Trophoblast cell (in vitro differentiated cells and primary cell): ENCODE results near the gene UPF2.

Source experiments
- DNase-seq, 2 donors: peaks; one replicate each; pipeline ENCODE4 v3.0.0-alpha.2; 2016
- H2AFZ ChIP-seq: 2 replicates; pipeline ENCODE4 v1.6.1; 2013; ENCODE audit warnings: low read length, moderate library complexity, mild to moderate bottlenecking; ENCODE audit not compliant: insufficient read depth, poor library complexity
- H2AK5ac ChIP-seq: 2 replicates; pipeline ENCODE4 v1.6.1; 2013; ENCODE audit warnings: mild to moderate bottlenecking, low read length
- H2BK120ac ChIP-seq: 2 replicates; pipeline ENCODE4 v1.6.1; 2013; ENCODE audit warnings: low read length, mild to moderate bottlenecking, moderate library complexity; ENCODE audit not compliant: insufficient read depth, poor library complexity
- H2BK12ac ChIP-seq: 2 replicates; pipeline ENCODE4 v1.6.1; 2013; ENCODE audit warnings: mild to moderate bottlenecking, low read length, moderate library complexity
- H2BK5ac ChIP-seq: 2 replicates; pipeline ENCODE4 v1.6.1; 2013; ENCODE audit warnings: low read length, low read depth, moderate library complexity, mild to moderate bottlenecking; ENCODE audit not compliant: poor library complexity
- H3K14ac ChIP-seq: 2 replicates; pipeline ENCODE4 v1.6.1; 2013; ENCODE audit warnings: mild to moderate bottlenecking, low read length
- H3K18ac ChIP-seq: 2 replicates; pipeline ENCODE4 v1.6.1; 2013; ENCODE audit warnings: mild to moderate bottlenecking, low read length
- H3K23ac ChIP-seq: 2 replicates; pipeline ENCODE4 v1.6.1; 2013; ENCODE audit warnings: low read length
- H3K27ac ChIP-seq: 2 replicates; pipeline ENCODE4 v1.5.1; 2013; ENCODE audit warnings: low read depth, mild to moderate bottlenecking, inconsistent platforms, low read length, moderate library complexity
- H3K27me3 ChIP-seq: 2 replicates; pipeline ENCODE4 v1.6.1; 2013; ENCODE audit warnings: inconsistent platforms, mild to moderate bottlenecking, low read length, moderate library complexity; ENCODE audit not compliant: insufficient read depth
- H3K36me3 ChIP-seq, 2 experiments: 1 replicate in 1 of 2; 2 replicates in 1 of 2; pipeline ENCODE4 v1.6.1; 2013; ENCODE audit warnings: low read length in 2 of 2, mild to moderate bottlenecking in 2 of 2, moderate library complexity in 1 of 2; ENCODE audit not compliant: insufficient read depth in 2 of 2, control insufficient read depth in 1 of 2
- H3K4ac ChIP-seq: 2 replicates; pipeline ENCODE4 v1.6.1; 2013; ENCODE audit warnings: low read depth, mild to moderate bottlenecking, low read length, moderate library complexity
- H3K4me1 ChIP-seq, 2 experiments: 1 replicate in 1 of 2; 2 replicates in 1 of 2; pipeline ENCODE4 v1.6.1; 2013; ENCODE audit warnings: low read length in 2 of 2, mild to moderate bottlenecking in 2 of 2, moderate library complexity in 1 of 2; ENCODE audit not compliant: insufficient read depth in 2 of 2, control insufficient read depth in 1 of 2
- H3K4me2 ChIP-seq: 2 replicates; pipeline ENCODE4 v1.6.1; 2013; ENCODE audit warnings: inconsistent platforms, mild to moderate bottlenecking, low read length, moderate library complexity
- H3K4me3 ChIP-seq: 2 replicates; pipeline ENCODE4 v1.5.1; 2013; ENCODE audit warnings: mild to moderate bottlenecking, low read depth, low read length, inconsistent platforms
- H3K79me1 ChIP-seq: one replicate; pipeline ENCODE4 v1.6.1; 2013; ENCODE audit warnings: low read length
- H3K79me2 ChIP-seq: 2 replicates; pipeline ENCODE4 v1.6.1; 2013; ENCODE audit warnings: low read length, mild to moderate bottlenecking; ENCODE audit not compliant: control insufficient read depth, insufficient read depth, poor library complexity
- H3K9ac ChIP-seq: 2 replicates; pipeline ENCODE4 v1.6.1; 2013; ENCODE audit warnings: mild to moderate bottlenecking, low read length
- H3K9me3 ChIP-seq: 2 replicates; pipeline ENCODE4 v1.6.1; 2013; ENCODE audit warnings: low read depth, mild to moderate bottlenecking, control low read depth, inconsistent platforms, low read length; ENCODE audit not compliant: insufficient read depth
- H4K12ac ChIP-seq: 2 replicates; pipeline ENCODE4 v1.6.1; 2013; ENCODE audit warnings: low read depth, mild to moderate bottlenecking, low read length, moderate library complexity
- H4K8ac ChIP-seq: 2 replicates; pipeline ENCODE4 v1.6.1; 2013; ENCODE audit warnings: low read depth, mild to moderate bottlenecking, low read length, moderate library complexity
- H4K91ac ChIP-seq: one replicate; pipeline ENCODE4 v1.6.1; 2013; ENCODE audit warnings: low read depth, mild to moderate bottlenecking, low read length, moderate library complexity
- WGBS: extraction: QIAGEN DNeasy Blood & Tissue Kit; methylation state at CpG from one replicate; pipeline ENCODE4 v1.1.7; 2013; ENCODE audit warnings: missing lambda C conversion rate; ENCODE audit not compliant: insufficient read length, insufficient coverage; ENCODE audit errors: extremely low coverage; 5-methylcytosine and 5-hydroxymethylcytosine counted together

UPF2 gene

DNA sequence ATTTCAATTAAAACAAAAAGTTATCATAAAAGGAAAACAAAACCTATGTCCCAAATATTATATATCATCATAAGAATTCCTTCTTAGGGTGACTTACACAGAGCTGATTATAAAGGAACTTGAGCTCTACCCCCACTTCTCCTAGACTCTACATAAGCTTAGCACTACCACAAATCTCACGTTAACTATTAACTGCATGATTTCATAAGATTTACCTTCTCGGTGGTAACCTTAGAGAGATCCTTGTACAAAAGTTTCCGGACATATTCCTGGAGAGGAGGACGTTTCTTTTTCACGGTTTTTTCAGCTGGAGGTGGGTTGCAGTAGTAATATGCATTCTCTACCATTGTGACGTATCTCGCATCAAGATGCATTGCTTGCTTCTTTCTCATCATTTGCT is 83.7 kb downstream of the UPF2 start:
- Histone ChIP-seq H4K8ac (no peak overlapping the region), H2AFZ (no peak overlapping the region), H3K23ac (no peak overlapping the region), H3K18ac (no peak overlapping the region), H2BK5ac (no peak overlapping the region), H3K27me3 (no peaks in the 10 kb centered on the region), H3K27ac (no peak overlapping the region), H4K91ac (no peak overlapping the region), H2AK5ac (no peak overlapping the region), H3K9me3 (no peaks in the 10 kb centered on the region), H3K9ac (no peak overlapping the region), H3K79me1 (no peaks in the 10 kb centered on the region), H3K4me2 (no peak overlapping the region), H3K4ac (no peak overlapping the region), H2BK120ac (no peak overlapping the region), H3K4me1 (no peaks in the 10 kb centered on the region), H3K79me2 (no peaks in the 10 kb centered on the region), H3K4me3 (no peak overlapping the region), H2BK12ac (no peak overlapping the region), H3K36me3 (peaks cover 23 to 24% of the 10 kb centered on the region in 2 experiments), H3K14ac (no peak overlapping the region), H4K12ac (no peak overlapping the region)
- WGBS, result no CpG with 5 or more reads among the region's 7 CpGs
- DNase-seq, result no peak

DNA sequence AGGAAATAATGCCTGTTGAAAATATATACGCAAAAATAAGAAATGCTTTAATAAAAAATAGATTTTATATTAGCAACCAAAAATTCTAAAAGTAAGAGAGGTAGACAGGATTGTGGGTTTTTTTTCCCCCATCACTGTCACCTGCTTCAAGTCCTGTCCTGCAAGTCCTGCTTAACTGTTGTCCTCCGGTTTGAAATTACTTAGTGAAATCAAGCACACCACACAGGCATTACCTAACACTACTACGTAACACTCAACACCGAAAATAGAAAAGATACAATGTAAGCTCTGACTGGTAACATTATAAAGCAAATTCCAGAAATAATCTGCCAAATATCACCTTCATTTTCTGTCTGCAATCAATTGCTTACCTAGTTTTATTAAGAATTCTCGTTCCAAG is 90.9 kb downstream of the UPF2 start:
- no peak overlapping the region for H4K91ac ChIP-seq
- H3K9ac ChIP-seq, result no peak overlapping the region
- no peaks in the 10 kb centered on the region for H3K79me2 ChIP-seq
- no peak overlapping the region for H2BK12ac ChIP-seq
- H3K79me1 ChIP-seq, result no peaks in the 10 kb centered on the region
- H4K8ac ChIP-seq, result no peak overlapping the region
- no peak overlapping the region for H3K4ac ChIP-seq
- no peak overlapping the region for H2BK5ac ChIP-seq
- no peaks in the 10 kb centered on the region for H3K27me3 ChIP-seq
- H2AFZ ChIP-seq, result no peak overlapping the region
- H2AK5ac ChIP-seq, result no peak overlapping the region
- no peak for DNase-seq
- no peak overlapping the region for H3K4me2 ChIP-seq
- H3K4me1 ChIP-seq, result no peaks in the 10 kb centered on the region
- no peaks in the 10 kb centered on the region for H3K9me3 ChIP-seq
- no peak overlapping the region for H3K4me3 ChIP-seq
- no peak overlapping the region for H4K12ac ChIP-seq
- no CpG with 5 or more reads among the region's 5 CpGs for WGBS
- no peak overlapping the region for H3K18ac ChIP-seq
- H3K23ac ChIP-seq, result no peak overlapping the region
- H2BK120ac ChIP-seq, result no peak overlapping the region
- peaks cover 10 to 14% of the 10 kb centered on the region in 2 experiments for H3K36me3 ChIP-seq
- H3K14ac ChIP-seq, result no peak overlapping the region
- H3K27ac ChIP-seq, result no peak overlapping the region

GRCh38 chr10:11950325-11951018 is 92.1 kb downstream of the UPF2 start:
- Histone ChIP-seq H3K27me3 (no peaks in the 10 kb centered on the region), H3K4me3 (no peak overlapping the region), H3K79me2 (no peaks in the 10 kb centered on the region), H3K36me3 (peaks cover 11 to 12% of the 10 kb centered on the region in 2 experiments), H2BK5ac (no peak overlapping the region), H3K4me1 (no peaks in the 10 kb centered on the region), H3K23ac (no peak overlapping the region), H3K4me2 (no peak overlapping the region), H4K8ac (no peak overlapping the region), H4K12ac (no peak overlapping the region), H2AFZ (no peak overlapping the region), H3K4ac (no peak overlapping the region), H3K27ac (no peak overlapping the region), H3K9me3 (no peaks in the 10 kb centered on the region), H2BK12ac (no peak overlapping the region), H3K9ac (no peak overlapping the region), H3K14ac (no peak overlapping the region), H3K18ac (no peak overlapping the region), H4K91ac (no peak overlapping the region), H3K79me1 (no peaks in the 10 kb centered on the region), H2AK5ac (no peak overlapping the region), H2BK120ac (no peak overlapping the region)
- DNase-seq, result no peak
- no CpG with 5 or more reads among the region's 9 CpGs for WGBS

- H3K36me3 ChIP-seq, result peaks cover 11 to 12% of the 10 kb centered on the region in 2 experiments
- no peak overlapping the region for H3K14ac ChIP-seq
- H2BK5ac ChIP-seq, result no peak overlapping the region
- H3K27ac ChIP-seq, result no peak overlapping the region
- no peak overlapping the region for H3K4me2 ChIP-seq
- no peak overlapping the region for H2AFZ ChIP-seq
- no peaks in the 10 kb centered on the region for H3K27me3 ChIP-seq
- H2BK12ac ChIP-seq, result no peak overlapping the region
- H3K23ac ChIP-seq, result no peak overlapping the region
- no peak overlapping the region for H4K8ac ChIP-seq
- H3K4me3 ChIP-seq, result no peak overlapping the region
- no peak overlapping the region for H2BK120ac ChIP-seq
- no CpG with 5 or more reads among the region's 2 CpGs for WGBS
- no peaks in the 10 kb centered on the region for H3K79me1 ChIP-seq
- H4K91ac ChIP-seq, result no peak overlapping the region
- H3K9ac ChIP-seq, result no peak overlapping the region
- H3K79me2 ChIP-seq, result no peaks in the 10 kb centered on the region
- H3K4me1 ChIP-seq, result no peaks in the 10 kb centered on the region
- H3K18ac ChIP-seq, result no peak overlapping the region
- no peak for DNase-seq
- no peaks in the 10 kb centered on the region for H3K9me3 ChIP-seq
- H2AK5ac ChIP-seq, result no peak overlapping the region
- H4K12ac ChIP-seq, result no peak overlapping the region
- H3K4ac ChIP-seq, result no peak overlapping the region
Observed at GRCh38 chr10:11949152-11949551, 93.5 kb downstream of the UPF2 start.
